Left colon (tissue), 2 donors: Measurements from ENCODE around the gene TOR3A. TPM values are rescaled to one million over a fixed set of nuclear protein-coding genes. Genes with fewer than 3 reads are reported as not detected.

Experiments used
- ATAC-seq: fragments of 200-7000 bp; cut with Tn5 transposase; one replicate; pipeline ENCODE4 v1.9.1; 2020; ENCODE audit warnings: mild to moderate bottlenecking, moderate library complexity
- DNase-seq, 2 donors: peaks; one replicate each; pipeline ENCODE4 v3.0.0-alpha.2; 2020
- intact Hi-C, 2 donors: fragments of 100-400 bp; cut with DNase I in 1 of 2; cut with micrococcal nuclease in 1 of 2; formaldehyde crosslinking; loops; one replicate each; pipeline versions ENCODE4 v1.11.2 to v1.14.0; 2022; cut with DNase I, micrococcal nuclease
- total RNA-seq, 2 donors: library from RNA; stranded (reverse); fragmentation: NEBNext Ultra II Directional; extraction: Animal tissue kit (Norgen Biotek cat#: 25700); gene quantifications; one replicate each; pipeline ENCODE4 v1.2.1, GENCODE V29; 2021
- donor health status: DM: no; HTN: no; CAD: no.
- donor health status: DM: yes; HTN: yes; CAD: no.

Gene TOR3A
- total RNA-seq, 2 donors from 2014 or later = 26.9 to 27.4 TPM

GRCh38 chr1:179095377-179095776, 13.5 kb downstream of the TOR3A start:
- ATAC-seq (no peak), DNase-seq (no peak)
- intact Hi-C loops = no loop called here

DNA sequence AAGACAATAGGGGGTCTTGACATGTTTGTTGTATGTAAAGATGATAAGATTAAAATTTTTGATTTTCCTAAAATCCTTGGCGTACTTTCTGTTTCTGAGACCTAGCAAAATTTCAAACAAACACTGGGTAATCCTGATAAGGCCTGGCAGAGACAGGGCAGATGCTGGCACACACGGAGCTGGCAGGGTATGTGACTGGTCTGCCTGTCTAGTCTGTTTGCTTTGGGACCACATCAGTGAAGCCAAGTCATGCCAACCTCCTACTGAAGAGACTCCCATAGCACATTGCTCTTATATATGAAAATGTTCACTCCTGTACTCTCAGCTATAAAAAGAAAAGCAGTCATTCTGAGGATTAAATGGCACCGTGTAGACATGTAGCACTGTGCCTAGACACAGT, 14.1 kb downstream of the TOR3A start:
- intact Hi-C loops = no loop called here
- ATAC-seq (no peak), DNase-seq (no peak)

- intact Hi-C loops = no loop called here
- ATAC-seq (no peak), DNase-seq (no peak)
Observed at GRCh38 chr1:179099891-179100290, 18.0 kb downstream of the TOR3A start.

DNA sequence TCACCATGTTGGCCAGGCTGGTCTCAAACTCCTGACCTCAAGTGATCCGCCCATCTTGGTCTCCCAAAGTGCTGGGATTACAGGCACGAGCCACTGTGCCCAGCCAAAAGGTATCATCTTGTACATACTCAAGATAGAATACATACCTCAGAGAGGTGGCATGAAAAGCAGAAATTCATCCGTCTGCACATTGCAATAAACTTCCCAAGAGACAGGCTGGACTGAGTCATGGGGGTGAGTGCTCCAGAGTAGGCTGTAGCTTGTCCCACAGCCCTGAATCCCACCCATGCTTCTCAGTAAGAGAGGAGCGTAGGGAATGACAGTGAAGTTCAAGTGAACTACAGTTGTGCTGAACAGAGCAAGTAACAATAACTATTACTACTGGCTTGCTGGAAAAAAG, 19.7 kb downstream of the TOR3A start:
- intact Hi-C loops = no loop called here
- DNase-seq (no peak), ATAC-seq (no peak)

DNA sequence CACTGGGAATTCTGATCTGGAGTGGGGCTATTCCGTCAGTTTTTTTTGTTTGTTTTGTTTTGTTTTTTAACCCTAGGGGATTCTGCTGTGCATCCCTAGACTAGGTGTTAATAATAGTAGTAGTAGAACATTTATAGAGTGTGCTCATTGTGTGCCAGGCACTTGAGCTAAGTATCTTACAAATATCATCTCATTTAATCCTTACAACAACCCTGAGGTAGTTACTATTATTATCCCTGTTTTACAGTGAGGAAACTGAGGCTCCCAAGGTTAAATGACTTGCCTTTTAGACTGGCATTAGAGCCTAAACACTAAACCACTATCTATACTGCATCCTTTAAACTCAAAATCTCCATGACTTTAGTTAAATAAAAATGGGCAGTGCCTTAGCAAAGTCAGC, 22.1 kb downstream of the TOR3A start:
- ATAC-seq = no peak
- DNase-seq = no peak
- intact Hi-C loops = no loop called here

- intact Hi-C loops = no loop called here
- ATAC-seq (no peak), DNase-seq (no peak)
Observed at GRCh38 chr1:179104611-179105250, 22.9 kb downstream of the TOR3A start.

GRCh38 chr1:179105393-179105792, 23.5 kb downstream of the TOR3A start:
- no peak for DNase-seq
- peak; percentile 70 for ATAC-seq
- intact Hi-C loops = no loop called here

DNA sequence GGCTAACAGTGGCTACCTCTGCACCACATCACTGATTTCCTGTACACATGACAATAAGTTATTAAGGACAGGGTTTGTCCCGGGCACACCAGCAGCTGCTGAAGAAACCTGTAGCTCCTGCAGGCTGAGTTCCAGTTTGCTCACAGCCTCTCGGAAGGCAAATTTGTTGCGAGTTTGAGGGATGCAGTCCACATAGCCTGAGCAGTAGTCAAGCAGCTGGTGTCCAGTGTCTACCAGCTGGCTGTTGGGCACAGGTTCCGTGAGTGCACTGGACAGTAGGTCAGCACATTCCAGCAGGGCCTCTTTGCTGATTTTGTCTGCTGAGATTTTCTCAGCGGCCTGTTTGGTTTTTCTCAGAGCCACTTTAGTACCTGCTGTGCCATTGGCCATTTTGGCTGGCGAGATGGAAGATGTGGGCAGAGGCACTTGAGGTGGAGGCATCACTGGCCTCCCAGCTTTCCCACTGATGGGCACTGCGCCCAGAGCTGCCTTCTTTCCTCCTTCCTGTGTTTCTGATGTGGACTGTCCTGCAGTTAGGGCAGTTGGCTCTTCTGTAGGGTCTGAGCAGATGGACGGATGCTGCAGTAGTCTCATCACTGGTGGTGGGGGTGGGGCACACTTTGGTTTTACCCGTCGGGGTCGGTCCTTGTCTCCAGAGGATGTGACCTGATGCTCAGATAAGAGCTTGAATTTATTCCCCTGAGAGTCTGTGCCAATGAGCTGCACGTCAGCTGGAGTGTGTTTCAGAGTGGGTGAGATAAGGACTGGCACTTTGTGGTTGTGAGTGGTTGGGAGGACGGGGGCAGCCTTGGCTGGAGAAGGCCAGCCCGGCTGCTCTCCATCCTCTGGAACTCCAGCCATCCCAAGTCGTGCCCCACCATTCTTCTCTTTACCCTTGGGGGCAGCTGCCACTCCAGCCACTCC, 26.1 kb downstream of the TOR3A start:
- ATAC-seq (no peak), DNase-seq (no peak)
- intact Hi-C loops = no loop called here

GRCh38 chr1:179108644-179109043, 26.8 kb downstream of the TOR3A start:
- DNase-seq = no peak
- no peak for ATAC-seq
- intact Hi-C loops = no loop called here

GRCh38 chr1:179115181-179115580, 33.3 kb downstream of the TOR3A start:
- no peak for ATAC-seq
- DNase-seq = no peak
- intact Hi-C loops = no loop called here

GRCh38 chr1:179119513-179119912, 37.6 kb downstream of the TOR3A start:
- intact Hi-C loops = no loop called here
- DNase-seq (no peak), ATAC-seq (peak; percentile 84)

GRCh38 chr1:179120736-179121135, 38.9 kb downstream of the TOR3A start:
- peak; percentile 13 for ATAC-seq
- no peak for DNase-seq
- intact Hi-C loops = loop anchor here in 1 of 2 donors (10.0 kb wide), 2 partner anchors 74 to 114 kb away; no protein-coding TSS in a partner anchor

GRCh38 chr1:179121159-179121938, 39.5 kb downstream of the TOR3A start:
- intact Hi-C loops = loop anchor here in 1 of 2 donors (10.0 kb wide), 2 partner anchors 73 to 113 kb away; no protein-coding TSS in a partner anchor
- peak in 1 of 2 donors; percentile 54 for DNase-seq
- peak; percentile 72 for ATAC-seq

GRCh38 chr1:179124873-179125272, 43.0 kb downstream of the TOR3A start:
- intact Hi-C loops = loop anchor here in 1 of 2 donors (10.0 kb wide), 2 partner anchors 70 to 110 kb away; no protein-coding TSS in a partner anchor

DNA sequence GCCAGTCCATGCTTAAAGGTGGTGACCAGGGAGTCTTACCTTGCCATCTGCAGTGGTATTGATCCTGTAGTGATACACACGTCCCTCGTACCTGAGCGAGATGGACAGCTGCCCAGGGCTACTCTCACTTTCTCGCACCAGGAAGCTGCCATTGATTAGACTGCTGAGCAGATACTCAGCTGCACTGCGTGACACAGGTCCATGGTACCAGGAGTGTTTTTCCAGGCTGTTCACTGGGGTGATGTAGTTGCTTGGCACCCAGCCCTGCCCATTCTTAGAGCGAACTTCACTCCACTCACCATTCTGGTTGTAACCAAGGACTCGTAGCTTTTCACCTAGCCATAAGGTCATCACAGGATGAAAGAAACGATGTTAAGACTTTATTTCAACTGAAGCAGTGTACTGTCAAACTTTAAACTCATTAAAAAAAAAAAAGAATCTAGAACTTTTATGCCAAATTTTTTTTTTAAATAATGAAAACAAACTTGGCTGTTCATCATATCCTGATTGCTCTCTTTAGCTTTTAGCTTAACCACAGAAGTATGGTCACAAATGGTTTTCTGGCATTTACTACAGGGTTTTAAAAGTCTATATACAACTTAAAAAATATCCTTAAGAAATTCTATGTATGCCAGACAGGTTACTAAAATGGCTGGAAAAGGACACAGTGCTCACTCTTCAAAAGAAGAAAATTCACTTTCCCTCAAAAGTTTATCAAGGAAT, 44.6 kb downstream of the TOR3A start:
- ATAC-seq = no peak
- intact Hi-C loops = loop anchor here in 1 of 2 donors (10.0 kb wide), 2 partner anchors 68 to 108 kb away; no protein-coding TSS in a partner anchor
- DNase-seq = no peak

More at GRCh38 chr1:179124873-179125272, 43.0 kb downstream of the TOR3A start:
- DNase-seq = no peak
- no peak for ATAC-seq

- no peak for ATAC-seq
- no peak for DNase-seq
- intact Hi-C loops = loop anchor here in 1 of 2 donors (10.0 kb wide), 2 partner anchors 67 to 107 kb away; no protein-coding TSS in a partner anchor
Observed at GRCh38 chr1:179127163-179127895, 45.5 kb downstream of the TOR3A start.

DNA sequence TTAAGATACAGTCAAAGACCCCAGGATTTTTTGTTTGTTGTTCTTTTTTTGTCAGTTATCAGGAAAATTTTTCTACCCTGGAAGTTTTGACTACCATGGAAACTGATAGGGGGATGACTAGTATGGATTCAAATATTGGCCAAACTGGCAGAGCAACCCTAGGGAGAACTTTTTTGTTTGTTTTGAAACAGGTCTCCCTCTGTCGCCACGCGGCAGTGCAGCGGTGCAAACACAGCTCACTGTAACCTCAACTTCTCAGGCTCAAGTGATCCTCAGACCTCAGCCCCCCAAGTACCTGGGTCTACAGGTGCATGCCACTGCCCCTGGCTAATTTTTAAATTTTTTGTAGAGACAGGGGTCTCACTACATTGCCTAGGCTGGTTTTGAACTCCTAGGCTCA, 46.6 kb downstream of the TOR3A start:
- DNase-seq (no peak), ATAC-seq (no peak)
- intact Hi-C loops = loop anchor here in 1 of 2 donors (10.0 kb wide), 2 partner anchors 66 to 106 kb away; no protein-coding TSS in a partner anchor
